Activated T-helper 2 cell treated with anti-CD3 and anti-CD28 coated beads, Interferon-gamma antibody, Interleukin-2, Interleukin-4, amounts not matched to agents 10 μg/mL and 5 μg/mL and 100 μg/mL, durations not matched to agents 14 hours and 24 hours and 36 hours (primary cell): ENCODE results near the gene PARD6A. TPM values are rescaled to one million over a fixed set of nuclear protein-coding genes. Genes with fewer than 3 reads are reported as not detected.
A peak's percentile ranks its signal among the peaks of the same experiment; 100 is the strongest.

ENCODE experiments used
- DNase-seq: peaks from one replicate; pipeline ENCODE4 v3.0.0; 2021; ENCODE audit warnings: low spot score
- H3K27ac Mint-ChIP-seq: one replicate; pipeline ENCODE4 v1.8.0; 2021; ENCODE audit warnings: mixed read lengths
- H3K27me3 Mint-ChIP-seq: one replicate; pipeline ENCODE4 v1.8.0; 2021; ENCODE audit warnings: low read depth, mixed read lengths
- H3K36me3 Mint-ChIP-seq: one replicate; pipeline ENCODE4 v1.8.0; 2021; ENCODE audit warnings: low read depth, mixed read lengths
- H3K4me1 Mint-ChIP-seq: one replicate; pipeline ENCODE4 v1.8.0; 2021; ENCODE audit warnings: low read depth, mixed read lengths
- H3K4me3 Mint-ChIP-seq: one replicate; pipeline ENCODE4 v1.8.0; 2021; ENCODE audit warnings: low read depth, mild to moderate bottlenecking, moderate library complexity, mixed read lengths
- H3K9me3 Mint-ChIP-seq: one replicate; pipeline ENCODE4 v1.8.0; 2021; ENCODE audit warnings: mixed read lengths
- intact Hi-C: fragments of 100-400 bp; cut with micrococcal nuclease; formaldehyde crosslinking; loops from one replicate; pipeline ENCODE4 v1.15.1; 2023
- total RNA-seq: library from RNA; stranded (reverse); gene quantifications from 2 replicates; pipeline ENCODE4 v1.2.3, GENCODE V29; 2022

The PARD6A gene
- total RNA-seq, 1 donor from 2014 or later: 11.5 TPM

- intact Hi-C loops: no loop called here
- no peak overlapping the region for H3K4me3 Mint-ChIP-seq
- H3K36me3 Mint-ChIP-seq: no peaks in the 10 kb centered on the region
- DNase-seq: no peak
- no peaks in the 10 kb centered on the region for H3K4me1 Mint-ChIP-seq
- no peaks in the 10 kb centered on the region for H3K9me3 Mint-ChIP-seq
- no peaks in the 10 kb centered on the region for H3K27me3 Mint-ChIP-seq
- H3K27ac Mint-ChIP-seq: no peak overlapping the region
These were observed 36.8 kb downstream of the PARD6A start for GRCh38 chr16:67697422-67698185.

DNA sequence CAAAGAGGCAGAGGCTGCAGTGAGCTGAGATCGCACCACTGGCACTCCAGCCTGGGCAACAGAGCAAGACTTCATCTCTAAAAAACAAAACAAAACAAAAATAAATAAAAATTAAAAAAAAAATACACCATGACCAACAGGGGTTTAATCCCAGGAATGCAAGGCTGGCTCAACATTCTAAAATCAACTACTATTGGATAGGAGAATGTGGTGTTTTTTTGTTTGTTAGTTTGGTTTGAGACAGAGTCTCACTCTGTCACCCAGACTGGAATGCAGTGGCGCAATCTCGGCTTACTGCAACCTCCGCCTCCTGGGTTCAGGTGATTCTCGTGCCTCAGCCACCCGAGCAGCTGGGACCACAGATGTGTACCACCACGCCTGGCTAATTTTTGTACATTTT is 38.5 kb downstream of the PARD6A start:
- no peak overlapping the region for H3K4me3 Mint-ChIP-seq
- H3K4me1 Mint-ChIP-seq: peaks cover 13% of the 10 kb centered on the region
- H3K9me3 Mint-ChIP-seq: no peaks in the 10 kb centered on the region
- H3K36me3 Mint-ChIP-seq: peaks cover 5% of the 10 kb centered on the region
- DNase-seq: no peak
- H3K27me3 Mint-ChIP-seq: no peaks in the 10 kb centered on the region
- intact Hi-C loops: no loop called here
- H3K27ac Mint-ChIP-seq: no peak overlapping the region

DNA sequence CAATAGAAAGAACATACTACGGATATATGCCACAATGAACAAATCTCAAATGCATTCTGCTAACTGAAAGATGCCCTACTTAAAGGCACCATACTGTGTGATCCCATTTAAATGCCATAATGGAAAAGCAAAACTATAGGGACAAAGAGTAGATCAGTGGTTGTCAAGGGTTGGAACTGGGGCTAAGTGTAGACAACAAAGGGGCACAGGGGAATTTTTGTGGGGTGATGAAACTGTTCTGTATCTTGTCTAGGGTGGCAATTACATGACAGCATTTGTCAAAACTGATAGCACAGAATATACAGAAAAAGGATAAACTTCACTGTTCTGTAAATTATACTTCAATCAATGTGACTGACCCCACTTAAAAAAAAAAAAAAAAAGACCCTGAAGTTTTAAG is 40.7 kb downstream of the PARD6A start:
- no peaks in the 10 kb centered on the region for H3K9me3 Mint-ChIP-seq
- no peak for DNase-seq
- H3K4me1 Mint-ChIP-seq: peaks cover 14% of the 10 kb centered on the region
- intact Hi-C loops: no loop called here
- no peak overlapping the region for H3K4me3 Mint-ChIP-seq
- H3K27me3 Mint-ChIP-seq: no peaks in the 10 kb centered on the region
- H3K27ac Mint-ChIP-seq: no peak overlapping the region
- peaks cover 5% of the 10 kb centered on the region for H3K36me3 Mint-ChIP-seq

GRCh38 chr16:67702130-67702529 is 41.4 kb downstream of the PARD6A start:
- Mint-ChIP-seq H3K4me1 (peaks cover 14% of the 10 kb centered on the region), H3K27me3 (no peaks in the 10 kb centered on the region), H3K36me3 (peaks cover 5% of the 10 kb centered on the region), H3K4me3 (no peak overlapping the region), H3K9me3 (no peaks in the 10 kb centered on the region), H3K27ac (no peak overlapping the region)
- intact Hi-C loops: no loop called here
- DNase-seq: no peak

GRCh38 chr16:67703626-67704025 is 42.9 kb downstream of the PARD6A start:
- no peak for DNase-seq
- H3K4me3 Mint-ChIP-seq: no peak overlapping the region
- peak overlapping the region; percentile 73 for H3K27ac Mint-ChIP-seq
- peaks cover 5% of the 10 kb centered on the region for H3K36me3 Mint-ChIP-seq
- intact Hi-C loops: no loop called here
- no peaks in the 10 kb centered on the region for H3K27me3 Mint-ChIP-seq
- H3K9me3 Mint-ChIP-seq: no peaks in the 10 kb centered on the region
- peaks cover 14% of the 10 kb centered on the region for H3K4me1 Mint-ChIP-seq

GRCh38 chr16:67704110-67704509 is 43.4 kb downstream of the PARD6A start:
- no peak overlapping the region for H3K27ac Mint-ChIP-seq

GRCh38 chr16:67707210-67707609 is 46.5 kb downstream of the PARD6A start:
- H3K27me3 Mint-ChIP-seq: no peaks in the 10 kb centered on the region
- no peaks in the 10 kb centered on the region for H3K9me3 Mint-ChIP-seq
- peaks cover 14% of the 10 kb centered on the region for H3K4me1 Mint-ChIP-seq
- peaks cover 5% of the 10 kb centered on the region for H3K36me3 Mint-ChIP-seq
- no peak overlapping the region for H3K27ac Mint-ChIP-seq
- DNase-seq: no peak
- H3K4me3 Mint-ChIP-seq: no peak overlapping the region
- intact Hi-C loops: no loop called here

More at GRCh38 chr16:67704110-67704509, 43.4 kb downstream of the PARD6A start:
- DNase-seq: no peak
- peaks cover 5% of the 10 kb centered on the region for H3K36me3 Mint-ChIP-seq
- no peak overlapping the region for H3K4me3 Mint-ChIP-seq
- H3K9me3 Mint-ChIP-seq: no peaks in the 10 kb centered on the region
- intact Hi-C loops: no loop called here
- H3K27me3 Mint-ChIP-seq: no peaks in the 10 kb centered on the region
- H3K4me1 Mint-ChIP-seq: peaks cover 14% of the 10 kb centered on the region

- intact Hi-C loops: no loop called here
- H3K4me3 Mint-ChIP-seq: no peak overlapping the region
- H3K9me3 Mint-ChIP-seq: no peaks in the 10 kb centered on the region
- H3K36me3 Mint-ChIP-seq: peaks cover 5% of the 10 kb centered on the region
- no peak for DNase-seq
- H3K27me3 Mint-ChIP-seq: no peaks in the 10 kb centered on the region
- peaks cover 13% of the 10 kb centered on the region for H3K4me1 Mint-ChIP-seq
- H3K27ac Mint-ChIP-seq: no peak overlapping the region
These were observed 47.0 kb downstream of the PARD6A start for GRCh38 chr16:67707790-67708189.

- Mint-ChIP-seq H3K36me3 (peaks cover 5% of the 10 kb centered on the region), H3K27ac (no peak overlapping the region), H3K4me1 (peaks cover 8% of the 10 kb centered on the region), H3K27me3 (no peaks in the 10 kb centered on the region), H3K4me3 (no peak overlapping the region), H3K9me3 (no peaks in the 10 kb centered on the region)
- intact Hi-C loops: no loop called here
- no peak for DNase-seq
These were observed 47.6 kb downstream of the PARD6A start for GRCh38 chr16:67708368-67708771.

- Mint-ChIP-seq H3K4me1 (peaks cover 1% of the 10 kb centered on the region), H3K4me3 (no peak overlapping the region), H3K27me3 (no peaks in the 10 kb centered on the region), H3K36me3 (no peaks in the 10 kb centered on the region), H3K9me3 (no peaks in the 10 kb centered on the region), H3K27ac (no peak overlapping the region)
- no peak for DNase-seq
- intact Hi-C loops: no loop called here
These were observed 48.3 kb downstream of the PARD6A start for GRCh38 chr16:67709050-67709449.

DNA sequence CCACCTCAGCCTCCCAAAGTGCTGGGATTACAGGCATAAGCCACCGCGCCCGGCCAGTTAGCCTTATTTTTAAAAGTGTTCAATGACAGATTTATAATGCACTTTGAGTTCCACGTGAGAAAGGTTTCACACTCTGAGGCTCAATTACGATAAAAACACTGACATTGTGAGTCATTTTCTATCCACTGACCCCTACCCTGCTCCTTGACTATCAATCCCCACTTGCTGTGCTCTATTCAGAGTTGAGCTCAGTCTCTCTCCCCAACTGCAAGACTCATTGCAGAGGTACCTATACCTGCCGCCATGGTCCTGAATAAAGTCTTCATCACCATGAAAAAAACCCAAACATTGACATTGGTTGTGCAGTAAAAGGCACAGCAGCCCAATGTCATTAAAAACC is 49.8 kb downstream of the PARD6A start:
- Mint-ChIP-seq H3K9me3 (no peaks in the 10 kb centered on the region), H3K4me3 (no peak overlapping the region), H3K27me3 (no peaks in the 10 kb centered on the region), H3K27ac (no peak overlapping the region), H3K36me3 (no peaks in the 10 kb centered on the region), H3K4me1 (no peaks in the 10 kb centered on the region)
- no peak for DNase-seq
- intact Hi-C loops: no loop called here
